Tibial artery (tissue), 4 donors: ENCODE results near the gene INPP4B.

ENCODE experiments used
- DNase-seq, 2 donors: peaks; one replicate each; pipeline ENCODE4 v3.0.0-alpha.2; 2019
- H3K27ac ChIP-seq, 2 donors: fragments of 200-600 bp; sonication (generic) in 1 of 2; 1 replicate in 1 of 2; 2 replicates in 1 of 2; pipeline ENCODE4 v1.5.1; 2018 to 2019; ENCODE audit warnings: mild to moderate bottlenecking in 1 of 2
- H3K27me3 ChIP-seq, 2 donors: fragments of 200-600 bp; sonication (generic) in 1 of 2; one replicate each; pipeline versions ENCODE4 v1.5.1 to v1.6.0; 2016 to 2019
- H3K36me3 ChIP-seq, 3 donors: fragments of 200-600 bp; sonication (generic) in 2 of 3; one replicate each; pipeline ENCODE4 v1.5.1; 2016 to 2019; ENCODE audit warnings: mild to moderate bottlenecking in 2 of 3
- H3K4me1 ChIP-seq, 4 donors: fragments of 200-600 bp; sonication (generic) in 2 of 4; 1 replicate in 3 of 4; 2 replicates in 1 of 4; pipeline ENCODE4 v1.5.1; 2016 to 2019
- H3K4me3 ChIP-seq, 2 donors: fragments of 200-600 bp; sonication (generic) in 1 of 2; 1 replicate in 1 of 2; 2 replicates in 1 of 2; pipeline ENCODE4 v1.5.1; 2018 to 2019; ENCODE audit warnings: mild to moderate bottlenecking in 2 of 2
- H3K9me3 ChIP-seq, 3 donors: fragments of 200-600 bp; sonication (generic) in 1 of 3; one replicate each; pipeline ENCODE4 v1.5.1; 2016 to 2019
- CTCF ChIP-seq, 2 experiments: fragments of 200-600 bp in 1 of 2; fragments of 450-650 bp in 1 of 2; IDR thresholded peaks; one replicate each; pipeline ENCODE4 v1.5.1; 2017 to 2019; ENCODE audit warnings: antibody characterized with exemption in 2 of 2, mild to moderate bottlenecking in 1 of 2, moderate library complexity in 1 of 2
- intact Hi-C: fragments of 100-400 bp; cut with DNase I; formaldehyde crosslinking; loops from one replicate; pipeline ENCODE4 v1.15.0; 2023; ENCODE audit warnings: low total_unique reads

INPP4B gene

GRCh38 chr4:142414366-142414990, 431.6 kb downstream of the INPP4B start:
- no peaks in the 10 kb centered on the region for H3K36me3 ChIP-seq
- H3K4me3 ChIP-seq, result no peak overlapping the region
- no peaks in the 10 kb centered on the region for H3K4me1 ChIP-seq
- no peak overlapping the region for H3K27ac ChIP-seq
- intact Hi-C loops, result no loop called here
- no peak for DNase-seq
- no peak for TF ChIP-seq CTCF (IDR thresholded peaks at IDR 0.05)
- H3K27me3 ChIP-seq, result no peaks in the 10 kb centered on the region
- no peaks in the 10 kb centered on the region for H3K9me3 ChIP-seq

GRCh38 chr4:142413485-142413884, 432.6 kb downstream of the INPP4B start:
- no peaks in the 10 kb centered on the region for H3K36me3 ChIP-seq
- TF ChIP-seq CTCF (IDR thresholded peaks at IDR 0.05), result no peak
- DNase-seq, result no peak
- no peaks in the 10 kb centered on the region for H3K27me3 ChIP-seq
- H3K4me1 ChIP-seq, result no peaks in the 10 kb centered on the region
- no peaks in the 10 kb centered on the region for H3K9me3 ChIP-seq
- no peak overlapping the region for H3K27ac ChIP-seq
- intact Hi-C loops, result no loop called here
- H3K4me3 ChIP-seq, result no peak overlapping the region

GRCh38 chr4:142411993-142412392, 434.1 kb downstream of the INPP4B start:
- H3K27ac ChIP-seq, result no peak overlapping the region
- H3K4me1 ChIP-seq, result no peaks in the 10 kb centered on the region
- intact Hi-C loops, result no loop called here
- no peaks in the 10 kb centered on the region for H3K9me3 ChIP-seq
- H3K36me3 ChIP-seq, result no peaks in the 10 kb centered on the region
- DNase-seq, result no peak
- H3K27me3 ChIP-seq, result no peaks in the 10 kb centered on the region
- TF ChIP-seq CTCF (IDR thresholded peaks at IDR 0.05), result no peak
- H3K4me3 ChIP-seq, result no peak overlapping the region

GRCh38 chr4:142408003-142408441, 438.1 kb downstream of the INPP4B start:
- intact Hi-C loops, result no loop called here

GRCh38 chr4:142407596-142407995, 438.5 kb downstream of the INPP4B start:
- intact Hi-C loops, result no loop called here
- Histone ChIP-seq H3K27me3 (no peaks in the 10 kb centered on the region), H3K4me1 (peaks cover 0 to 33% (median 12%) of the 10 kb centered on the region in 4 donors), H3K9me3 (no peaks in the 10 kb centered on the region), H3K36me3 (no peaks in the 10 kb centered on the region), H3K27ac (no peak overlapping the region), H3K4me3 (no peak overlapping the region)
- TF ChIP-seq CTCF (IDR thresholded peaks at IDR 0.05), result no peak
- DNase-seq, result no peak

More at GRCh38 chr4:142408003-142408441, 438.1 kb downstream of the INPP4B start:
- no peak overlapping the region for H3K27ac ChIP-seq
- no peaks in the 10 kb centered on the region for H3K27me3 ChIP-seq
- H3K9me3 ChIP-seq, result no peaks in the 10 kb centered on the region
- DNase-seq, result no peak
- no peak overlapping the region for H3K4me3 ChIP-seq
- H3K4me1 ChIP-seq, result peaks cover 0 to 33% (median 10%) of the 10 kb centered on the region in 4 donors
- H3K36me3 ChIP-seq, result no peaks in the 10 kb centered on the region
- no peak for TF ChIP-seq CTCF (IDR thresholded peaks at IDR 0.05)
